PC-3 (cell line): Measurements from ENCODE around the gene PNCK. TPM values are rescaled to one million over a fixed set of nuclear protein-coding genes. Genes with fewer than 3 reads are reported as not detected.

Source experiments
- ATAC-seq: fragments of 200-7000 bp; cut with Tn5 transposase; 2 replicates; pipeline ENCODE4 v1.9.1; 2020; ENCODE audit warnings: mild to moderate bottlenecking, moderate library complexity
- BruUV-seq: library from RNA; stranded (reverse); fragments of 400-500 nt; replicated peaks from 2 replicates; lab custom pipeline; 2021; lab: Mats Ljungman, UMichigan
- CTCF ChIA-PET: fragments of 300-600 bp; sonication (Branson Sonifier 250); formaldehyde crosslinking; loops from one replicate; lab custom pipeline; 2022; ENCODE audit warnings: antibody characterized with exemption; lab: Charles Lee
- POLR2A ChIA-PET: fragments of 300-600 bp; sonication (Branson Sonifier 250); formaldehyde crosslinking; loops from one replicate; lab custom pipeline; 2022; ENCODE audit warnings: antibody characterized with exemption; ENCODE audit not compliant: unreplicated experiment; lab: Charles Lee
- DNase-seq: peaks from one replicate; pipeline ENCODE4 v3.0.0-alpha.2; 2015
- H2AFZ ChIP-seq: fragments of 300-600 bp; sonication (generic); 2 replicates; pipeline ENCODE4 v1.6.0; 2016; ENCODE audit warnings: antibody characterized with exemption, low read length
- H3F3A ChIP-seq: fragments of 300-600 bp; sonication (generic); one replicate; pipeline ENCODE4 v1.6.0; 2017; ENCODE audit warnings: antibody characterized with exemption, low read length, control low read depth, mild to moderate bottlenecking; ENCODE audit not compliant: unreplicated experiment
- H3K27ac ChIP-seq: fragments of 300-600 bp; sonication (generic); 2 replicates; pipeline ENCODE4 v1.5.1; 2016; ENCODE audit warnings: mild to moderate bottlenecking, low read length
- H3K27me3 ChIP-seq: fragments of 300-600 bp; sonication (generic); 2 replicates; pipeline ENCODE4 v1.6.1; 2016; ENCODE audit warnings: low read length, mixed read lengths
- H3K36me3 ChIP-seq: fragments of 300-600 bp; sonication (generic); 2 replicates; pipeline ENCODE4 v1.6.1; 2016; ENCODE audit warnings: low read depth, mixed run types, low read length, mixed read lengths
- H3K4me1 ChIP-seq: fragments of 300-600 bp; sonication (generic); 2 replicates; pipeline ENCODE4 v1.5.1; 2016; ENCODE audit warnings: low read length; ENCODE audit not compliant: insufficient read depth
- H3K4me2 ChIP-seq: fragments of 300-600 bp; sonication (generic); 2 replicates; pipeline ENCODE4 v1.6.0; 2016; ENCODE audit warnings: low read length
- H3K4me3 ChIP-seq: fragments of 300-600 bp; sonication (generic); 2 replicates; pipeline ENCODE4 v1.5.1; 2016; ENCODE audit warnings: mild to moderate bottlenecking, low read length, mixed read lengths
- H3K79me2 ChIP-seq: fragments of 300-600 bp; sonication (generic); 2 replicates; pipeline ENCODE4 v1.6.1; 2017; ENCODE audit warnings: low read length, mixed read lengths
- H3K9ac ChIP-seq: fragments of 300-600 bp; sonication (generic); 2 replicates; pipeline ENCODE4 v1.6.0; 2016; ENCODE audit warnings: mild to moderate bottlenecking, low read length
- H3K9me2 ChIP-seq: fragments of 300-600 bp; sonication (generic); replicated peaks from 2 replicates; pipeline ENCODE4 v1.6.1; 2016; ENCODE audit warnings: mixed run types, low read length, mixed read lengths
- H3K9me3 ChIP-seq: fragments of 300-600 bp; sonication (generic); 2 replicates; pipeline ENCODE4 v1.6.1; 2016; ENCODE audit warnings: low read length, mixed read lengths
- H4K20me1 ChIP-seq: fragments of 300-600 bp; sonication (generic); 2 replicates; pipeline ENCODE4 v1.6.1; 2016; ENCODE audit warnings: low read length, mixed read lengths
- EZH2 ChIP-seq: fragments of 300-600 bp; sonication (generic); IDR thresholded peaks from one replicate; pipeline ENCODE4 v1.6.1; 2017; ENCODE audit warnings: antibody characterized with exemption, mild to moderate bottlenecking, low read length; ENCODE audit not compliant: unreplicated experiment
- EZH2phosphoT487 ChIP-seq: fragments of 300-600 bp; sonication (generic); IDR thresholded peaks from 2 replicates; pipeline ENCODE4 v1.6.1; 2018; ENCODE audit warnings: mild to moderate bottlenecking, antibody characterized with exemption, low read length, borderline replicate concordance
- intact Hi-C: fragments of 100-400 bp; cut with micrococcal nuclease; formaldehyde crosslinking; loops from 2 replicates; pipeline ENCODE4 v1.9.0; 2023
- total RNA-seq: library from RNA; depleted of rRNA; stranded (reverse); fragments of >200 nt; gene quantifications from 2 replicates; pipeline ENCODE4 v1.2.3, GENCODE V29; 2014
- TF ChIP-seq, protein P1 (sequence below): fragments of 300-600 bp; sonication (generic); conservative IDR thresholded peaks from 2 replicates; pipeline ENCODE4 v1.5.1; 2017; ENCODE audit warnings: antibody characterized with exemption, low read depth, mild to moderate bottlenecking, low read length

The PNCK gene
- total RNA-seq, 1 experiment from 2014 or later: 1.0 TPM

DNA sequence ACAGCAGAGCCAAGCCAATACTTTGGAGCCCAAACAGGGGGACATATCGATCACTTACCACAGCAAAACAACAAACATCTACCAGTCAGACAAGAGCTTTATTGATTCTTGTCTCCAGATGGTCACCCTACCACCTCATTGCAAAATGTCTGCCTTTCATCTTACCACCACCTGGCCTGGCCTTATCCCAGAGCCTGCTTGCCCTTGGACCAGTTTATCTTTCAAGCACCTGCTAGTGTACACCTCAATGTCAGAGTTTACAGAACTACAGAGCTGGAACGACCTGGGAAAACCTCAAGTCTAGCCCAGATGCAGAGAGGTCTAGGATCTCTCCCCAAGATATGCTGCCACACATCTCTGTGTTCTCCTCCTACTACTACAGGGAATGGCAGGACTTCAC, 46.1 kb upstream of the PNCK start:
- no peak for ATAC-seq

DNA sequence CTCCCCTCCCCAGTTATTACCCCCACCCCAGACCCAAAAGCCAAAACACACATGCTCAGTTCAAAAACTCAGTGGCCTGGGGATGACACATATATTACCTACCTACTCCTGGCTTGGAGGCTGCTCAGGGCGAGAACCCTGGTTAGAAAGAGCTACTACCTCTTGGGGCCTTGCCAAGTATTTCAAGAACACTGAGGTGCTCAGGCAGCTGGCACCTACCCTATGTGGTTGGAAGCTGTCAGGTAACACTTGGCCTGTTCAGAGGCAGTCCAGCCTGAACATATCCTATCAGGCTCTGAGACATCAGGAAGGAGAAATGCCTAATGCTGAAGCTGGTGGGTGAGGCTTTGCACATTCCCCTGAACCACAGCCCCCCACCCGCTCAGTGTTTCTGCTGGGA, 45.6 kb upstream of the PNCK start:
- POLR2A ChIA-PET: no interaction called here
- BruUV-seq: no TSS peak

More for the DNA sequence above, 46.1 kb upstream of the PNCK start:
- ChIA-PET CTCF (no interaction called here), POLR2A (no interaction called here)
- peaks cover 50% of the 10 kb centered on the region for H3K36me3 ChIP-seq
- DNase-seq: no peak
- peaks cover 17% of the 10 kb centered on the region; the same call in 1 of the 2 replicates for H4K20me1 ChIP-seq
- no peaks in the 10 kb centered on the region for H3K9me2 ChIP-seq
- H3K79me2 ChIP-seq: peaks cover 68% of the 10 kb centered on the region
- H3K27me3 ChIP-seq: no peaks in the 10 kb centered on the region
- H3K9me3 ChIP-seq: no peaks in the 10 kb centered on the region
- H3K27ac ChIP-seq: no peak overlapping the region
- no peak overlapping the region for H3K4me2 ChIP-seq
- no TSS peak for BruUV-seq
- no peak overlapping the region for H3K4me3 ChIP-seq
- H3K9ac ChIP-seq: no peak overlapping the region
- intact Hi-C loops: no loop called here
- no peaks in the 10 kb centered on the region for H3F3A ChIP-seq
- TF ChIP-seq, protein P1, sequence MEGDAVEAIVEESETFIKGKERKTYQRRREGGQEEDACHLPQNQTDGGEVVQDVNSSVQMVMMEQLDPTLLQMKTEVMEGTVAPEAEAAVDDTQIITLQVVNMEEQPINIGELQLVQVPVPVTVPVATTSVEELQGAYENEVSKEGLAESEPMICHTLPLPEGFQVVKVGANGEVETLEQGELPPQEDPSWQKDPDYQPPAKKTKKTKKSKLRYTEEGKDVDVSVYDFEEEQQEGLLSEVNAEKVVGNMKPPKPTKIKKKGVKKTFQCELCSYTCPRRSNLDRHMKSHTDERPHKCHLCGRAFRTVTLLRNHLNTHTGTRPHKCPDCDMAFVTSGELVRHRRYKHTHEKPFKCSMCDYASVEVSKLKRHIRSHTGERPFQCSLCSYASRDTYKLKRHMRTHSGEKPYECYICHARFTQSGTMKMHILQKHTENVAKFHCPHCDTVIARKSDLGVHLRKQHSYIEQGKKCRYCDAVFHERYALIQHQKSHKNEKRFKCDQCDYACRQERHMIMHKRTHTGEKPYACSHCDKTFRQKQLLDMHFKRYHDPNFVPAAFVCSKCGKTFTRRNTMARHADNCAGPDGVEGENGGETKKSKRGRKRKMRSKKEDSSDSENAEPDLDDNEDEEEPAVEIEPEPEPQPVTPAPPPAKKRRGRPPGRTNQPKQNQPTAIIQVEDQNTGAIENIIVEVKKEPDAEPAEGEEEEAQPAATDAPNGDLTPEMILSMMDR: no peak
- no peak for TF ChIP-seq EZH2phosphoT487
- peaks cover 7% of the 10 kb centered on the region; the same call in 1 of the 2 replicates for H3K4me1 ChIP-seq
- no peak overlapping the region for H2AFZ ChIP-seq

DNA sequence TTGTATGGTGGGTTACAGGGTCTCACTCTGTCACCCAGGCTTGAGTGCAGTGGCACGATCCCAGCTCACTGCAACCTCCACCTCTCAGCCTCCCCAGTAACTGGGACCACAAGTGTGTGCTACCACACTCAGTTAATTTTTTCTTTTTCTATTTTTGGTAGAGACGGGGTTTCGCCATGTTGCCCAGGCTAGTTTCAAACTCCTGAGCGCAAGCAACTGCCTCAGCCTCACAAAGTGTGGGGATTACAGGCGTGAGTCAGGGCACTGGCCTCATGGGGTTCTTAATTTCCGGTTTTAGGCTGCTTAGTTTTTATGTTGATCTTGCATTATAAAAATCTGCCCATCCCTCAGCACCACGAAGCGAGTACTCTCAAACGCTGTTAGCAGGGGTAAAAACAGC, 43.8 kb upstream of the PNCK start:
- POLR2A ChIA-PET: no interaction called here
- no peak for ATAC-seq
- no TSS peak for BruUV-seq

More for the DNA sequence above, 45.6 kb upstream of the PNCK start:
- Histone ChIP-seq H3K9me3 (no peaks in the 10 kb centered on the region), H3K27me3 (no peaks in the 10 kb centered on the region), H3K4me2 (no peak overlapping the region), H3K9ac (no peak overlapping the region), H4K20me1 (peaks cover 17% of the 10 kb centered on the region; the same call in 1 of the 2 replicates), H3K9me2 (no peaks in the 10 kb centered on the region), H2AFZ (no peak overlapping the region), H3K27ac (no peak overlapping the region), H3K4me3 (no peak overlapping the region), H3K4me1 (peaks cover 7% of the 10 kb centered on the region; the same call in 1 of the 2 replicates), H3F3A (no peaks in the 10 kb centered on the region), H3K79me2 (peaks cover 68% of the 10 kb centered on the region), H3K36me3 (peaks cover 53% of the 10 kb centered on the region)
- no peak for TF ChIP-seq EZH2phosphoT487
- intact Hi-C loops: no loop called here
- ATAC-seq (no peak), DNase-seq (no peak)
- CTCF ChIA-PET: no interaction called here

More for the DNA sequence above, 43.8 kb upstream of the PNCK start:
- CTCF ChIA-PET: no interaction called here
- H3K9me2 ChIP-seq: no peaks in the 10 kb centered on the region
- TF ChIP-seq, protein P1: no peak
- TF ChIP-seq EZH2phosphoT487 (no peak), EZH2 (no peak)
- H3K9me3 ChIP-seq: no peaks in the 10 kb centered on the region
- no peak overlapping the region for H2AFZ ChIP-seq
- H3K36me3 ChIP-seq: peaks cover 54% of the 10 kb centered on the region
- no peaks in the 10 kb centered on the region for H3F3A ChIP-seq
- peaks cover 14% of the 10 kb centered on the region; the same call in 1 of the 2 replicates for H4K20me1 ChIP-seq
- no peaks in the 10 kb centered on the region for H3K27me3 ChIP-seq
- H3K4me3 ChIP-seq: no peak overlapping the region
- peaks cover 7% of the 10 kb centered on the region; the same call in 1 of the 2 replicates for H3K4me1 ChIP-seq
- no peak overlapping the region for H3K27ac ChIP-seq
- no peak overlapping the region for H3K4me2 ChIP-seq
- peaks cover 51% of the 10 kb centered on the region for H3K79me2 ChIP-seq
- no peak overlapping the region for H3K9ac ChIP-seq
- intact Hi-C loops: no loop called here
- DNase-seq: no peak
